Smooth muscle cell (in vitro differentiated cells): ENCODE results near the gene SIGLEC10. TPM values are rescaled to one million over a fixed set of nuclear protein-coding genes. Genes with fewer than 3 reads are reported as not detected.

ENCODE experiments used
- DNase-seq: peaks from one replicate; lab custom pipeline; 2025; ENCODE audit not compliant: unreplicated experiment; lab: John Stamatoyannopoulos, UW
- H2AFZ ChIP-seq: fragments of 200-600 bp; sonication (generic); 2 replicates; pipeline ENCODE4 v1.6.0; 2016; ENCODE audit warnings: antibody characterized with exemption, low read depth, mild to moderate bottlenecking
- H3F3A ChIP-seq: fragments of 200-600 bp; sonication (generic); 2 replicates; pipeline ENCODE4 v1.6.0; 2017; ENCODE audit warnings: antibody characterized with exemption, low read depth
- H3K27ac ChIP-seq: fragments of 200-600 bp; sonication (generic); 2 replicates; pipeline ENCODE4 v1.5.1; 2016; ENCODE audit warnings: low read depth, mild to moderate bottlenecking
- H3K27me3 ChIP-seq: fragments of 200-600 bp; sonication (generic); 2 replicates; pipeline ENCODE4 v1.6.1; 2016; ENCODE audit warnings: low read depth, mild to moderate bottlenecking
- H3K36me3 ChIP-seq: fragments of 200-600 bp; sonication (generic); 2 replicates; pipeline ENCODE4 v1.5.1; 2016; ENCODE audit warnings: low read depth
- H3K4me1 ChIP-seq: fragments of 200-600 bp; sonication (generic); 2 replicates; pipeline ENCODE4 v1.5.1; 2016; ENCODE audit warnings: low read depth
- H3K4me2 ChIP-seq: fragments of 200-600 bp; sonication (generic); 2 replicates; pipeline ENCODE4 v1.6.0; 2016; ENCODE audit warnings: mild to moderate bottlenecking
- H3K4me3 ChIP-seq: fragments of 200-600 bp; sonication (generic); 2 replicates; pipeline ENCODE4 v1.5.1; 2016; ENCODE audit warnings: mild to moderate bottlenecking
- H3K79me2 ChIP-seq: fragments of 200-600 bp; sonication (generic); 2 replicates; pipeline ENCODE4 v1.6.0; 2016; ENCODE audit warnings: low read depth, mild to moderate bottlenecking
- H3K9ac ChIP-seq: fragments of 200-600 bp; sonication (generic); 2 replicates; pipeline ENCODE4 v1.6.0; 2016; ENCODE audit warnings: low read depth
- H3K9me3 ChIP-seq: fragments of 200-600 bp; sonication (generic); replicated peaks from 2 replicates; pipeline ENCODE4 v1.5.1; 2016; ENCODE audit warnings: low read depth
- H4K20me1 ChIP-seq: fragments of 200-600 bp; sonication (generic); 2 replicates; pipeline ENCODE4 v1.6.0; 2016; ENCODE audit warnings: low read depth
- WGBS: methylation state at CpG from one replicate; pipeline ENCODE4 v1.1.7; 2016; ENCODE audit warnings: low lambda C conversion rate; 5-methylcytosine and 5-hydroxymethylcytosine counted together
- polyA plus RNA-seq: library from polyadenylated mRNA; unstranded; fragments of >200 nt; fragmentation: Nextera tagmentation; extraction: Ambion mirVana; gene quantifications from 2 replicates; pipeline ENCODE4 v1.2.1, GENCODE V29; 2016
- total RNA-seq: library from RNA; depleted of rRNA; stranded (reverse); fragments of >200 nt; gene quantifications from 2 replicates; pipeline ENCODE4 v1.2.3, GENCODE V29; 2014
- TF ChIP-seq, protein P1 (sequence below): fragments of 200-600 bp; sonication (generic); IDR thresholded peaks from 2 replicates; pipeline ENCODE4 v1.5.1; 2017; ENCODE audit warnings: borderline replicate concordance, mild to moderate bottlenecking, antibody characterized with exemption; ENCODE audit not compliant: insufficient read depth, poor library complexity, severe bottlenecking

The SIGLEC10 gene
- total and polyA plus RNA-seq, 2 experiments from 2014 or later = not detected

- TF ChIP-seq, protein P1, sequence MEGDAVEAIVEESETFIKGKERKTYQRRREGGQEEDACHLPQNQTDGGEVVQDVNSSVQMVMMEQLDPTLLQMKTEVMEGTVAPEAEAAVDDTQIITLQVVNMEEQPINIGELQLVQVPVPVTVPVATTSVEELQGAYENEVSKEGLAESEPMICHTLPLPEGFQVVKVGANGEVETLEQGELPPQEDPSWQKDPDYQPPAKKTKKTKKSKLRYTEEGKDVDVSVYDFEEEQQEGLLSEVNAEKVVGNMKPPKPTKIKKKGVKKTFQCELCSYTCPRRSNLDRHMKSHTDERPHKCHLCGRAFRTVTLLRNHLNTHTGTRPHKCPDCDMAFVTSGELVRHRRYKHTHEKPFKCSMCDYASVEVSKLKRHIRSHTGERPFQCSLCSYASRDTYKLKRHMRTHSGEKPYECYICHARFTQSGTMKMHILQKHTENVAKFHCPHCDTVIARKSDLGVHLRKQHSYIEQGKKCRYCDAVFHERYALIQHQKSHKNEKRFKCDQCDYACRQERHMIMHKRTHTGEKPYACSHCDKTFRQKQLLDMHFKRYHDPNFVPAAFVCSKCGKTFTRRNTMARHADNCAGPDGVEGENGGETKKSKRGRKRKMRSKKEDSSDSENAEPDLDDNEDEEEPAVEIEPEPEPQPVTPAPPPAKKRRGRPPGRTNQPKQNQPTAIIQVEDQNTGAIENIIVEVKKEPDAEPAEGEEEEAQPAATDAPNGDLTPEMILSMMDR = no peak
- no peak within 1 kb of the TSS for H3K4me2 ChIP-seq
Measured at GRCh38 chr19:51458051-51458645, 40.7 kb upstream of the SIGLEC10 start, which contains the start of gene SIGLEC8. Gene SIGLEC8, minus strand, starts transcription at chr19:51458454. Its CDS starts 67 bp downstream, at chr19:51458387.

DNA sequence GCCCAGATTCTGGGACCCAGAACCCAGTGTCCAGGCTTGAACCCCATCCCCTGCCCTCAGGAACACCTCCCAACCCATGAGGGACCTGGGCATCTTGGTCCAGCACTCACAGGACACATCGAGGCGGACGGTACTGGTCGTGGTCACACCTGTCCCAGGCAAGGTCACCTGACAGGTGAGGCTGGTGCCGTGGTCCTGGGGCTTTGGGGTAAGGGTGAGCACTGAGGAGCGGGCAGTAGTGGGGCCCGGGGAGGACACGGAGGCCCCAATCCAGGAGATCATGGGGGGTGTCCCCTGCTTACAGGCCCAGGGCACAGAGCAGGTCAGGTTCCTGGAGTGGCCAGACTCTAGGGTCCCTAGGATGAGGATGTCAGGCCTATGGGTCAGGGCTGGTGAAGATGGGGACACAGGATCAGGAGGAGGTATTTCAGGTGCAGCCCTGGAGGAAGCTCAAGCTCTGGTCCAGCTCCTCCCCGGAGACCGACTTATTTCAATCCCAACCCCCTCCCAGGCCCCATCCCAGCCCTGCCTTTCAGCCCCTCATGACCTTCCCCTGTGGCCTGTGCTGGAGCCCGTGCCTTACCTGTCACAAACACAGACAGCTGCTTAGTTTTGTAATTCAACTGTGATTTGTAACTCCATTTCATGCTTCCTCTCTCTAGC is 40.0 kb upstream of the SIGLEC10 start:
- no peak for DNase-seq
- H3K79me2 ChIP-seq = no peaks in the 10 kb centered on the region
- no peaks in the 10 kb centered on the region for H3K36me3 ChIP-seq
- no peaks in the 10 kb centered on the region for H3K27me3 ChIP-seq
- H2AFZ ChIP-seq = no peak overlapping the region
- TF ChIP-seq, protein P1 = no peak
- H3K4me3 ChIP-seq = no peak overlapping the region
- H3K4me1 ChIP-seq = no peaks in the 10 kb centered on the region
- no peaks in the 10 kb centered on the region for H4K20me1 ChIP-seq
- H3K4me2 ChIP-seq = no peak overlapping the region
- no peaks in the 10 kb centered on the region for H3F3A ChIP-seq
- H3K9me3 ChIP-seq = no peaks in the 10 kb centered on the region
- H3K9ac ChIP-seq = no peak overlapping the region
- no peak overlapping the region for H3K27ac ChIP-seq
- 83% methylated on average over 11 of the region's 11 CpGs for WGBS

More at GRCh38 chr19:51458051-51458645, 40.7 kb upstream of the SIGLEC10 start, which contains the start of gene SIGLEC8:
- H3F3A ChIP-seq = no peaks in the 10 kb centered on the region
- no peaks in the 10 kb centered on the region for H3K27me3 ChIP-seq
- no peaks in the 10 kb centered on the region for H3K36me3 ChIP-seq
- H4K20me1 ChIP-seq = no peaks in the 10 kb centered on the region
- WGBS = 68% methylated on average over 10 of the region's 10 CpGs
- no peaks in the 10 kb centered on the region for H3K4me1 ChIP-seq
- DNase-seq = no peak
- no peak within 1 kb of the TSS for H2AFZ ChIP-seq
- H3K4me3 ChIP-seq = no peak within 1 kb of the TSS
- no peak within 1 kb of the TSS for H3K9ac ChIP-seq
- no peak within 1 kb of the TSS for H3K27ac ChIP-seq
- no peaks in the 10 kb centered on the region for H3K79me2 ChIP-seq
- no peaks in the 10 kb centered on the region for H3K9me3 ChIP-seq

DNA sequence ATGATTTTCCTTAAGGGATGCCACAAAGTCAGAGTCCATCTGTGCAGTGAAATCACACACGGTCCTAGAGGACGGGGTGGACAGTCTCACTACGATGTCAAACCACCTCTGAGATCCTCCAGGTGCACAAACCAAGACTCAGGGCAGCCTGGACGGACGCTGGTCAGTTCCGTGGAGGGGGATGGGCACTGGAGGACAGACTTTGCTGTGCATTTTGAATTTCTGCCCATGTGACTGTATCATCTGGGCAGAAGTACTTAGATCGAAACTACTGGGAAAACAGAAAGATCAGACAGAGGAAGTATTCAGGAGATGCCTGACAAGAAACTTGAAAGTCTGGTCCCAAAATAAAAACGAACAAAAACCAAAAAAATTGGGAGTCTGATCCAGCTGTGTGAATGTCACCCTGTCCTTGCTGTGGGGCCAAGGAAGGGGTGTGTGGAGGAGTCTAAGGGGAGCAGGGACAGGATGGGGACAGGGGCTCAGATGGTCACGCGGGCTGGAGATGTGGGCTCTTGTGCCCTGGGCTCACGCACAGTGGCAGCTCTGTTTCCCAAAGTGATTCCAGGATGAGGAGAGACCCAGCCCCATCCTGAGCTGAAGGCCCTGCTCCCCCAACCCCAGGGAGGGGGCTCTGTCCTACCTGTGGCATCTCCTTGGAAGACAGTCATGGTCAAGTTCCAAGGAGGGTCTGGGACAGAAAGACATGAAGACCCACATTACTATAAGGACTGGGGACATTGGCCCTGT is 39.3 kb upstream of the SIGLEC10 start:
- Histone ChIP-seq H4K20me1 (no peaks in the 10 kb centered on the region), H3K9me3 (no peaks in the 10 kb centered on the region), H3K4me3 (no peak overlapping the region), H3K4me2 (no peak overlapping the region), H3K4me1 (no peaks in the 10 kb centered on the region), H3K27me3 (no peaks in the 10 kb centered on the region), H2AFZ (no peak overlapping the region), H3K27ac (no peak overlapping the region), H3F3A (no peaks in the 10 kb centered on the region), H3K9ac (no peak overlapping the region), H3K36me3 (no peaks in the 10 kb centered on the region), H3K79me2 (no peaks in the 10 kb centered on the region)
- no peak for DNase-seq
- TF ChIP-seq, protein P1 = no peak
- WGBS = 81% methylated on average over 11 of the region's 11 CpGs
